Limb (tissue), 2 donors: Measurements from ENCODE around the gene SEC63.
"Not testable (repeated sequence)": the region's sequence is repeated elsewhere in the genome, so short reads cannot be mapped to it uniquely, and the experiment has no call there.

Experiments
- DNase-seq, 2 donors: peaks; one replicate each; pipeline ENCODE4 v3.0.0-alpha.2; 2016; ENCODE audit errors: extremely low spot score in 2 of 2

SEC63 gene

DNA sequence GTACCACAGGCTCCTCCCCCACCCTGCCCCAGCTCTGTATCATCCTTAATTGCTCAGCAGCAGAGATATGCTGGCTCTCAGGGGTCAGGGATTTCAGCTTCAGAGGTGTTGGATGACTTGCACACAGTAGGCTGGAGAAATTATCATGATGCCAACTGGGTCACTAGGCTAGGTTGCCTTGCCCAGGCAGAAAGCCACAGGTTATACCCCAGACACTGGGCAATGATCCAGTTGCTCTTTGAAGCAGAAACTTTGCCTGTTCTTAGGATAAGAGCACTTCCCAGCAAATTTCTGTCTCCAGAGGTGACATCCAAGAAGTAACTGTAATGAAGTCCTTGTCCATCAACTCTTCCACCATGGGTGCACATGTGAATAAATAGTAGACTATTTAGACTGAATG is 95.6 kb downstream of the SEC63 start:
- DNase-seq, result no peak

DNA sequence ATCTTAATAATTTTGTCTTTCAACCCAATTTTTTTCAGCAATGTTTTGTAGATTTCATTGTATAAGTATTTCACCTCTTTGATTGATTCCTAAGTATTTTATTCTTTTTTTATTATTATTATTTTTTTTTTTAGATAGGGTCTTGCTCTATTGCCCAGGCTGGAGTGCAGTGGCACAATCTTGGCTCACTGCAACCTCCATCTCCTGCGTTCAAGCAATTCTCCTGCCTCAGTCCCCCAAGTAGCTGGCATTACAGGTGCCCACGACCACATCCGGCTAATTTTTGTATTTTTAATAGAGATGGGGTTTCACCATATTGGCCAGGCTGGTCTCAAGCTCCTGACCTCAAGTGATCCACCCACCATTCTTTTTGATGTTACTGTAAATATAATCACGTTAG is 97.0 kb downstream of the SEC63 start:
- not testable (repeated sequence) for DNase-seq

DNA sequence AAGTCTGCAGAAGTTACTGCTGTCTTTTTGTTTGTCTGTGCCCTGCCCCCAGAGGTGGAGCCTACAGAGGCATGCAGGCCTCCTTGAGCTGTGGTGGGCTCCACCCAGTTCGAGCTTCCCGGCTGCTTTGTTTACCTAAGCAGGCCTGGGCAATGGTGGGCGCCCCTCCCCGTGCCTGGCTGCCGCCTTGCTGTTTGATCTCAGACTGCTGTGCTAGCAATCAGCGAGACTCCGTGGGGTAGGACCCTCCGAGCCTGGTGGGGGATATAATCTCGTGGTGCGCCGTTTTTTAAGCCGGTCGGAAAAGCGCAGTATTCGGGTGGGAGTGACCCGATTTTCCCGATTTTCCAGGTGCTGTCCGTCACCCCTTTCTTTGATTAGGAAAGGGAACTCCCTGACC is 97.9 kb downstream of the SEC63 start:
- DNase-seq, result not testable (repeated sequence)

- no peak for DNase-seq
These were observed 104.8 kb downstream of the SEC63 start for GRCh38 chr6:107853230-107853629.

DNA sequence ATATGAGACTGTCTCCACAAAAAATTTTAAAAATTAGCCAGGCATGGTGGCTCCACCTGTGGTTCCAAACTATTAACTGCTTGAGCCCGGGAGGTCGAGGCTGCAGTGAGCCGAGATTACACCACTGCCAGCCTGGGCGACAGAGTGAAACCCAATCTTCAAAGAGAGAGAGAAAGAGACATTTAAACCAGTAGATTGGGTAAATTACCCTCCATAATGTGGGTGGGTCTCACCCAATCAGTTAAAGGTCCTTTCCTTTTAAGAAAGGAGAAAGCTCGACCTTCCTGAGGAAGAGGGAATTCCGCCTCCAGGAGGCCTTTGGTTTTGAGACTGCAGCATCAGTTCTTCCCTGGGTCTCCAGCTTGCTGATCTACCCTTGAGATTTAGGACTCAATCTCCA is 108.7 kb downstream of the SEC63 start:
- DNase-seq, result no peak

- DNase-seq, result peak; percentile 78 to 94
These were observed 109.9 kb downstream of the SEC63 start for GRCh38 chr6:107847844-107848802.

- no peak for DNase-seq
These were observed 111.7 kb downstream of the SEC63 start for GRCh38 chr6:107846262-107846795.

- no peak for DNase-seq
These were observed 112.2 kb downstream of the SEC63 start for GRCh38 chr6:107845777-107846176.

DNA sequence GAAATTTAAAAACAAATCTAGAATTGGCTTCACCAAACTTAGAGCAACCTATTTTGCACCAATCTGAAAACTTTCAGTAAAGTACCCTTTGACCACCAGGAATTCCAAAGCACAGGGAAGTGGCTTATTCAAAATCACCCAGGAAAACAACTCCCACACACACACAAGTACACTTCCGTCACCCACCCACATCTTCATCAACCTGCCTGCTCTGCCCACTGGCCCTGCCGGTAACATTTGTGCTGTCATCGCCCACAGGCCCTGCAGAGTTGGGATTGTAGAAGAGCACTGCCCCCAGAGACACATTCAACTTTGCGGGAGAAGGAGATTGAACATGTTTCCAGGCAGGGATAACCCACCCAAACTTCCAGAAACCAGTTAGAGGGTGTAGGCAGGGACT is 114.6 kb downstream of the SEC63 start:
- DNase-seq, result no peak

DNA sequence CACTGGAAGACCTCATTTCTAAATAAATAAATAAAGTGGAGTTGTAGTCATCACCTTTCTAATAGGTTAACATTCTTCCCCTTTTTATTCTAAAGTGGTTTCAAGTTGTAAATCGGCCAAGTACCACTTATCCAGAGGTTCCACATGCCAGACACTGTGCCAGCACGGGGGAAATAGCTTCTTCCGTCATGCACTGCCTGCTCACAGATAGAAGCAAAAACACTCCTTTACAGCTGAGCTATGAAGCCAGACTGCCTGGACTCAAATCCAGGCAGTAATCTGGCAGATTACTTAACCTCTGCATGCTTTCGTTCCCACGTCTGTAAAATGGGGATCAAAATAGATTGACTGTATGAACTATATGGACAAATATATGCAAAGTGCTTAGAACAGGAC is 116.7 kb downstream of the SEC63 start:
- DNase-seq, result no peak

DNA sequence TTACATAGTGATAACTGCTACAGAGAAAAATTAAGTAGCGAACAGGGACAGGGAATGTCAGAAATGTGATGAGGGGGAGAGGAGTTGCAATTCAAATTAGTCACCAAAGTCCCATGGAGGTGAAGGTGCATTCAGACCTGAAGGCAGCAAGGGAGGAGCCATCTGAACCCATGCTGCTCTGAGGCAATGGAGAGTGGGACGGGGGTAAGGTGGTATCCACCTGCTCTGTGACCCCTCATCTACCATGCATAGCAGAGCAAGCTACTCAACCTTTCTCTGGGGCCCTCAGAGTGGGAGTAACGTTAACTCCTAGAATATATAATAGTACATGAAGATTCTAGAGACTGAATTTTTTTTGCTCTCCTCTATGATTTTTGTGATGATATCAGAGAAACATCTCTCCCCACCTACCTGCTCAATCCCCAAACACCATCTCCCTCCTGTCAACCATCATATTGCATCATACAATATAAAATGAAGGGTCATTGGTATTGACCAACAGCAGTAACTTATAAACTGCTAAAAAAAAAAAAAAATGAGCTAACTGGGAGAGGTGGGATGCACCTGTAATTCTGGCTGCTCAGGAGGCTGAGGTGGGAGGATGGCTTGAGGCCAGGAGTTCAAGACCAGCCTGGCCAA is 117.3 kb downstream of the SEC63 start:
- DNase-seq, result no peak

- DNase-seq, result no peak
These were observed 124.9 kb downstream of the SEC63 start for GRCh38 chr6:107833136-107833535.

GRCh38 chr6:107832151-107833056 is 125.6 kb downstream of the SEC63 start:
- DNase-seq, result no peak

DNA sequence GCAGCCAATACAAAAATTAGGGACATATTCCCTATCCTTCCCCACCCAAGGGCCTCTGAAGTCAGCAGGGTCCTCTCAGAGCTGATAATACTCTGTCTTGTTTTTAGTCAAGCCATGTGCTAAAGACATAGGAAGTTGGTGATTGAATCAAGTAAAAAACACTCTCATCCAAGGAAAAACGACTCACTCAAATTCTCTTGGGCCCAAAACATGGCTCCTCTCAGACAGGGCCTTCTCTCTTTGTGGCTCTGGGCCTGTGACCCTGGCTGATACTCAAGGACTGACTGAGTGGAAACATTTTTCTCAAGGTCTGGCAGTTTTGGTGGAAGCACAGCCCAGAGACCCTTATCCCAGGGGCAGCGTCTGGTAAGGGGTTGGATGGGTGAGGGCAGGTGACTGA is 127.9 kb downstream of the SEC63 start:
- no peak for DNase-seq

- no peak for DNase-seq
These were observed 130.5 kb downstream of the SEC63 start for GRCh38 chr6:107827541-107827940.

DNA sequence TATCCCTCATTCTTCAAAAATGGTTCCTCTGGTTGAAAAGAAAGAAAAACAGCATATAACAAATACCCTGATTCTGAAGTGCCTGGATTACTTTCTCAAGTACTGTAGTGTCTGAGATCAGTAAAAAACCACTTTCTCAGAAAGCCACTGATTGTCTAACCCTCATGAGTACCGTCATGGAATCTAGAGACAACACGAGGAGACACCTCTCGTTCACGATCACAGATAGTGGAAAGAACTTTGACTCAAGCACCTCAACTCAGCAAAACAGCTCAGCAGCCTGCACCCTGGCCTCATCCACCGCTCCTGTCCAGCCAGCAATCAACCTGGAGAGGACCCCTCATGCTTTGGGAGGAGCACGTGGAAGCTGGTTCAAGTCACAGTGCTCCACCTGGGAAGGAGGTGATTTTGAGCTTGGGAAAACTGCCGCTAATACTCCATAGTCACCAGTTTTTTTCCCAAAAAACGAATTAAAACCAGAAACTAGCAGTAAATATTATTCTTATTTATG is 134.9 kb downstream of the SEC63 start:
- DNase-seq, result no peak

DNA sequence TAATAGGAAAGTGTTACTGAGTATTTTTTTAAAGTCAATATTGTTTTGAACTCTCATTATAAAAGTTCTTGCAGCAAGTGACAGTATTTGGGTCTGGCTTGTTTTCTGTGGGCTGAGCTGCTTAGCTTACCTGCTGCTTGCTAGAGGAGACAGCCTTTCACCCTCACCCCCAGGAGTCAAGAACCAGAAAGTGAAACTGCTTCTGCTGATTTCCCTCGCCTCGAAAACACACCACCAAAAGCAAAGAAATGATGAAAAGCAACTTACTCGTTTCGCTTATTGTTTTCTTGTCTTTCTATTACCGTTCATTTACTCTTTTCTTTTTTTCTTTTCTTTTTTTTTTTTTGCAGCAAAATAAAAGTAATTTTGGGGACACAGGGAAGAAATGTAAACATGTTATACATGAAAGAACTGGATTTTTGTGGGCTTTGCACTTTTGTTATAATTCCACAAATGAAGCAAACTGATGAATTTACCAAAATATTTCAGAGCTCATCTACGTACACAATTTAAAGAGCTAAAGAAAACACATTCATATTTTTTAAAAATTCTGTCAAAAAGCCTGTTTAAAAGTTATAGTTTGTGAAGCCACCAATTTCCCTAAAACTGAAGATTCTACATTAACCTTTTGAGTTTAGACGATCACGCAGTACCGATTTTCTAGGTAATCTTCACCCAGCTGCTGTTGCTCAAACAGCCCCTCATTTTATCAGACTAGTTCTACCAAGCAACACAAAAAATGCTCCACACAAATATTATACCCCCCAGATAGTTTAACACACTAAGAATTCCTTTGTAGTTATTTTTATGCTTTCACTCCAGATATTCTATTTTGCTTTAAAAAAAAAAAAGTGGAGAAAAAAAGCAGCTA is 135.6 kb downstream of the SEC63 start:
- no peak for DNase-seq

- DNase-seq, result no peak
These were observed 136.4 kb downstream of the SEC63 start for GRCh38 chr6:107821591-107821990.

DNA sequence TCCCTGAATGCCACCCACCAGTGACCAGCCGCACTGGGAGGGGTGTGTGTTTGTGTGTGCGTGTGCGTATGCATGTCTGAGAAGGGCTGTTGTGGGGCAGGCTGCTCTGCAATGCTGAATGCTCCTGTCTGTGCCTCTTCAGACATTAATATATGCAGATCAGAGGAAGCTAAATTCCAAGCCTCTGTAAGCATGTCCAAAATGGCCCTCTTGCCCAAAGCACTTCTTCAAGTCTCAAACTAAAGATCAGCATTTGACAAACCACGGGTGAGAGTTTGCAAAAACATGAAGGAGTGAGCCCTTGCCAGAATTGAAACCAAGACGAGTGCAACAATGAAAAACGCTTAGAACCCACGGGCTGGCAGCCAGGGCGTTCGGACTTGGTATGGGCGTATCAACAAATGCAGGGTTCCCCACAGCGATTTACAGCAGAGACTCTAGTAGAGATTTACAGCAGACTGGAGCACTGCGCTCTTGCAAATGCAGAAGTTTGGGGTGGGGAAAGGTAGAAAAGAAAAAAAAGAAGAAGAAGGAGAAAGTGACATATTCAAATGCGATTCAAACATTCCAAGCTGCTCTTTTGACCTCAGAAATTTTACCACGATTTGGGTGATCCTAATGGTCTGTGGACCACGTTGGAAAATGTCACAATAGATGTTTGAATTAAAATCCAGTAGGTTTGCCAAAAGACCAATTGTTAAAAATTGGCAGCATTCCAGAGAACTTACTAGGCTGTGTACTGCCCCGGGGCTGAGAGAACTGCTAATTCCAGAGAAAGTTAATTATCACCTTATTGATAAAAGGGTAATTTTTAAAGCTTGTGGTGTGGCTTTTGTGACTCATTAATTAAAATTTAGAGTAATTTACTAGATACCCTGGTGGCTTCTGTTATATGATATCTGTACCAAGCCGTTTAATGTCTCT is 137.4 kb downstream of the SEC63 start:
- DNase-seq, result peak in 1 of 2 donors; percentile 51
